Measurements from ENCODE around the gene ARL14EP. TPM values are rescaled to one million over a fixed set of nuclear protein-coding genes. Genes with fewer than 3 reads are reported as not detected.

Gene ARL14EP
- total RNA-seq, 1 donor from 2014 or later: 25.4 TPM

- Histone ChIP-seq H3K4me3 (ENCODE audit: insufficient read depth, low read depth, low read length) (no peak overlapping the region), H3K9ac (ENCODE audit: low read length) (no peak overlapping the region), H3K4me1 (ENCODE audit: insufficient read depth, low read length) (no peaks in the 10 kb centered on the region), H3K27ac (ENCODE audit: low read depth, low read length) (no peak overlapping the region), H3K27me3 (ENCODE audit: insufficient read depth, low read length) (no peaks in the 10 kb centered on the region), H3K36me3 (ENCODE audit: insufficient read depth, low read length) (no peaks in the 10 kb centered on the region), H2AFZ (ENCODE audit: low read depth, low read length) (no peak overlapping the region), H3K4me2 (ENCODE audit: low read length) (no peak overlapping the region), H3K79me2 (ENCODE audit: insufficient read depth, low read length) (no peaks in the 10 kb centered on the region), H3K9me3 (ENCODE audit: insufficient read depth, low read depth, low read length) (no peaks in the 10 kb centered on the region), H4K20me1 (ENCODE audit: insufficient read depth, low read length) (no peaks in the 10 kb centered on the region)
- H3K27ac Mint-ChIP-seq (ENCODE audit: unreplicated experiment): no peak overlapping the region
- H3K4me3 Mint-ChIP-seq (ENCODE audit: unreplicated experiment): no peak overlapping the region
- TF ChIP-seq EZH2 (IDR thresholded peaks at IDR 0.05; ENCODE audit: insufficient read depth, low read length): no peak
- TF ChIP-seq CTCF (IDR thresholded peaks at IDR 0.05; ENCODE audit: insufficient read depth, low read depth, low read length): peak; percentile 58
- H3K36me3 Mint-ChIP-seq (ENCODE audit: low read depth, unreplicated experiment): no peaks in the 10 kb centered on the region
- H3K4me1 Mint-ChIP-seq (ENCODE audit: low read depth, unreplicated experiment): no peaks in the 10 kb centered on the region
- no peaks in the 10 kb centered on the region for H3K9me3 Mint-ChIP-seq (ENCODE audit: unreplicated experiment)
- no peak for DNase-seq (ENCODE audit: low read depth)
- H3K27me3 Mint-ChIP-seq (ENCODE audit: low read depth, unreplicated experiment): peaks cover 2% of the 10 kb centered on the region
- FAIRE-seq: peak; percentile 26
Observed at GRCh38 chr11:30346068-30346688, 23.3 kb downstream of the ARL14EP start.

- Mint-ChIP-seq H3K36me3 (ENCODE audit: low read depth, unreplicated experiment) (no peaks in the 10 kb centered on the region), H3K27me3 (ENCODE audit: low read depth, unreplicated experiment) (peaks cover 2% of the 10 kb centered on the region), H3K27ac (ENCODE audit: unreplicated experiment) (no peak overlapping the region), H3K4me3 (ENCODE audit: unreplicated experiment) (no peak overlapping the region), H3K9me3 (ENCODE audit: unreplicated experiment) (no peaks in the 10 kb centered on the region), H3K4me1 (ENCODE audit: low read depth, unreplicated experiment) (no peaks in the 10 kb centered on the region)
- TF ChIP-seq CTCF (IDR thresholded peaks at IDR 0.05; ENCODE audit: insufficient read depth, low read depth, low read length) (no peak), EZH2 (IDR thresholded peaks at IDR 0.05; ENCODE audit: insufficient read depth, low read length) (no peak)
- Histone ChIP-seq H3K4me3 (ENCODE audit: insufficient read depth, low read depth, low read length) (no peak overlapping the region), H3K4me2 (ENCODE audit: low read length) (no peak overlapping the region), H3K27ac (ENCODE audit: low read depth, low read length) (no peak overlapping the region), H3K9ac (ENCODE audit: low read length) (no peak overlapping the region), H3K27me3 (ENCODE audit: insufficient read depth, low read length) (no peaks in the 10 kb centered on the region), H2AFZ (ENCODE audit: low read depth, low read length) (no peak overlapping the region), H3K36me3 (ENCODE audit: insufficient read depth, low read length) (no peaks in the 10 kb centered on the region), H3K4me1 (ENCODE audit: insufficient read depth, low read length) (no peaks in the 10 kb centered on the region), H4K20me1 (ENCODE audit: insufficient read depth, low read length) (no peaks in the 10 kb centered on the region), H3K9me3 (ENCODE audit: insufficient read depth, low read depth, low read length) (no peaks in the 10 kb centered on the region), H3K79me2 (ENCODE audit: insufficient read depth, low read length) (no peaks in the 10 kb centered on the region)
- DNase-seq (ENCODE audit: low read depth) (no peak), FAIRE-seq (no peak)
Observed at GRCh38 chr11:30348035-30348434, 25.1 kb downstream of the ARL14EP start.

- Histone ChIP-seq H3K4me1 (ENCODE audit: insufficient read depth, low read length) (no peaks in the 10 kb centered on the region), H4K20me1 (ENCODE audit: insufficient read depth, low read length) (no peaks in the 10 kb centered on the region), H3K79me2 (ENCODE audit: insufficient read depth, low read length) (no peaks in the 10 kb centered on the region), H3K9me3 (ENCODE audit: insufficient read depth, low read depth, low read length) (no peaks in the 10 kb centered on the region), H3K4me3 (ENCODE audit: insufficient read depth, low read depth, low read length) (no peak overlapping the region), H3K27ac (ENCODE audit: low read depth, low read length) (no peak overlapping the region), H2AFZ (ENCODE audit: low read depth, low read length) (no peak overlapping the region), H3K4me2 (ENCODE audit: low read length) (no peak overlapping the region), H3K27me3 (ENCODE audit: insufficient read depth, low read length) (no peaks in the 10 kb centered on the region), H3K9ac (ENCODE audit: low read length) (no peak overlapping the region), H3K36me3 (ENCODE audit: insufficient read depth, low read length) (no peaks in the 10 kb centered on the region)
- Mint-ChIP-seq H3K27ac (ENCODE audit: unreplicated experiment) (no peak overlapping the region), H3K36me3 (ENCODE audit: low read depth, unreplicated experiment) (no peaks in the 10 kb centered on the region), H3K4me1 (ENCODE audit: low read depth, unreplicated experiment) (no peaks in the 10 kb centered on the region), H3K9me3 (ENCODE audit: unreplicated experiment) (no peaks in the 10 kb centered on the region), H3K27me3 (ENCODE audit: low read depth, unreplicated experiment) (peaks cover 6% of the 10 kb centered on the region), H3K4me3 (ENCODE audit: unreplicated experiment) (no peak overlapping the region)
- no peak for DNase-seq (ENCODE audit: low read depth)
- FAIRE-seq: no peak
- TF ChIP-seq EZH2 (IDR thresholded peaks at IDR 0.05; ENCODE audit: insufficient read depth, low read length): no peak
- no peak for TF ChIP-seq CTCF (IDR thresholded peaks at IDR 0.05; ENCODE audit: insufficient read depth, low read depth, low read length)
Observed at GRCh38 chr11:30349885-30350284, 27.0 kb downstream of the ARL14EP start.
